PC-9 (cell line): ENCODE results near the gene IL1R2. TPM values are rescaled to one million over a fixed set of nuclear protein-coding genes. Genes with fewer than 3 reads are reported as not detected.

Experiments
- BruUV-seq: library from RNA; stranded (reverse); fragments of 400-500 nt; replicated peaks from 2 replicates; lab custom pipeline; 2021; lab: Mats Ljungman, UMichigan
- CTCF ChIA-PET: fragments of 300-600 bp; sonication (Branson Sonifier 250); formaldehyde crosslinking; loops from one replicate; lab custom pipeline; 2022; ENCODE audit warnings: antibody characterized with exemption; lab: Charles Lee
- POLR2A ChIA-PET: fragments of 300-600 bp; sonication (Branson Sonifier 250); formaldehyde crosslinking; loops from one replicate; lab custom pipeline; 2022; ENCODE audit warnings: antibody characterized with exemption; ENCODE audit not compliant: unreplicated experiment; lab: Charles Lee
- DNase-seq, 2 experiments: peaks; one replicate each; pipeline versions ENCODE4 v3.0.0 to v3.0.0-alpha.2; 2015 to 2022; ENCODE audit warnings: mixed read lengths in 1 of 2
- H2AFZ ChIP-seq: fragments of 200-600 bp; sonication (generic); 2 replicates; pipeline ENCODE4 v1.8.1; 2017; ENCODE audit warnings: antibody characterized with exemption
- H3F3A ChIP-seq: fragments of 200-600 bp; sonication (generic); 2 replicates; pipeline ENCODE4 v1.8.1; 2017; ENCODE audit warnings: antibody characterized with exemption, mild to moderate bottlenecking, low read depth; ENCODE audit not compliant: insufficient read depth
- H3K27ac ChIP-seq: fragments of 200-600 bp; sonication (generic); 2 replicates; pipeline ENCODE4 v1.6.1; 2016; ENCODE audit warnings: mixed run types
- H3K27me3 ChIP-seq: fragments of 200-600 bp; sonication (generic); 2 replicates; pipeline ENCODE4 v1.6.1; 2016; ENCODE audit warnings: low read depth, mixed run types; ENCODE audit not compliant: insufficient read depth
- H3K36me3 ChIP-seq: fragments of 200-600 bp; sonication (generic); 2 replicates; pipeline ENCODE4 v1.6.1; 2016; ENCODE audit warnings: low read depth, mixed run types
- H3K4me1 ChIP-seq: fragments of 200-600 bp; sonication (generic); replicated peaks from 2 replicates; pipeline ENCODE4 v1.6.1; 2016; ENCODE audit warnings: mixed run types; ENCODE audit not compliant: insufficient read depth
- H3K4me2 ChIP-seq: fragments of 200-600 bp; sonication (generic); 2 replicates; pipeline ENCODE4 v1.6.1; 2017; ENCODE audit warnings: mixed run types
- H3K4me3 ChIP-seq: fragments of 200-600 bp; sonication (generic); 2 replicates; pipeline ENCODE4 v1.6.1; 2016; ENCODE audit warnings: mixed run types
- H3K79me2 ChIP-seq: fragments of 200-600 bp; sonication (generic); 2 replicates; pipeline ENCODE4 v1.6.1; 2017; ENCODE audit warnings: low read depth, mixed run types
- H3K9me2 ChIP-seq: fragments of 200-600 bp; sonication (generic); 2 replicates; pipeline ENCODE4 v1.8.1; 2017; ENCODE audit warnings: mild to moderate bottlenecking; ENCODE audit not compliant: insufficient read depth
- H3K9me3 ChIP-seq: fragments of 200-600 bp; sonication (generic); 2 replicates; pipeline ENCODE4 v1.8.1; 2016; ENCODE audit warnings: low read depth; ENCODE audit not compliant: insufficient read depth
- H4K20me1 ChIP-seq: fragments of 200-600 bp; sonication (generic); 2 replicates; pipeline ENCODE4 v1.8.1; 2017; ENCODE audit not compliant: insufficient read depth
- EZH2 ChIP-seq: fragments of 200-600 bp; sonication (generic); IDR thresholded peaks from 2 replicates; pipeline ENCODE4 v1.8.0; 2017; ENCODE audit warnings: antibody characterized with exemption, low read depth
- intact Hi-C: fragments of 100-400 bp; cut with micrococcal nuclease; formaldehyde crosslinking; loops from one replicate; pipeline ENCODE4 v1.10.0; 2022; ENCODE audit not compliant: unreplicated experiment
- total RNA-seq: library from RNA; stranded (reverse); gene quantifications from 2 replicates; pipeline ENCODE4 v1.2.3, GENCODE V29; 2021
- TF ChIP-seq, protein P1 (sequence below): fragments of 200-600 bp; sonication (generic); conservative IDR thresholded peaks from 2 replicates; pipeline ENCODE4 v1.6.1; 2017; ENCODE audit warnings: mixed run types, antibody characterized with exemption, mild to moderate bottlenecking, moderate library complexity

Gene IL1R2
- total RNA-seq, 1 experiment from 2014 or later: 3.8 TPM

DNA sequence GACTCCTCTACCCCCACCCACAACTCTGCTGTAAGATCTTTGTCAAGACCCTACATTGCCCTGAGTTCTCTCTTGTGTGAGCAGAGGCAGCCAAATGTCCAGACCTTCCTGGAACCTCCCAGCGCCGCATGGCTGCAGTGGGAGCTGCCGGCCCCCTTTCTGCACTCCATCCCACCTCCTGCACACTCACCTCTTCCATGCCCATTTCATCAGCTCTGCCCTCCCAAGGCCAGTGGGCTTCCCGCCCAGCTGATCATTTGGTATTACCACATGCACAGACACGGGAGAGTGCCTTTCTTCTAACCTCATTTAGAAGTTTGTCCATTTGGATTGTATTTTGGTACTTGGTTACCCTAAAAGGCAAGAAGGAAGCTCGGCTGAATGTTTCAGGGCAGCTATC, 2.0 kb downstream of the IL1R2 start:
- Histone ChIP-seq H3K9me2 (no peaks in the 10 kb centered on the region), H3K4me3 (no peak overlapping the region), H3K79me2 (no peaks in the 10 kb centered on the region), H3K4me2 (no peak overlapping the region), H2AFZ (no peak overlapping the region), H3K27ac (no peak overlapping the region), H3K9me3 (no peaks in the 10 kb centered on the region), H3K4me1 (peaks cover 9% of the 10 kb centered on the region), H3F3A (peaks cover 5% of the 10 kb centered on the region; the same call in 1 of the 2 replicates), H4K20me1 (no peaks in the 10 kb centered on the region), H3K27me3 (no peaks in the 10 kb centered on the region), H3K36me3 (no peaks in the 10 kb centered on the region)
- DNase-seq: no peak
- ChIA-PET POLR2A (no interaction called here), CTCF (no interaction called here)
- TF ChIP-seq, protein P1, sequence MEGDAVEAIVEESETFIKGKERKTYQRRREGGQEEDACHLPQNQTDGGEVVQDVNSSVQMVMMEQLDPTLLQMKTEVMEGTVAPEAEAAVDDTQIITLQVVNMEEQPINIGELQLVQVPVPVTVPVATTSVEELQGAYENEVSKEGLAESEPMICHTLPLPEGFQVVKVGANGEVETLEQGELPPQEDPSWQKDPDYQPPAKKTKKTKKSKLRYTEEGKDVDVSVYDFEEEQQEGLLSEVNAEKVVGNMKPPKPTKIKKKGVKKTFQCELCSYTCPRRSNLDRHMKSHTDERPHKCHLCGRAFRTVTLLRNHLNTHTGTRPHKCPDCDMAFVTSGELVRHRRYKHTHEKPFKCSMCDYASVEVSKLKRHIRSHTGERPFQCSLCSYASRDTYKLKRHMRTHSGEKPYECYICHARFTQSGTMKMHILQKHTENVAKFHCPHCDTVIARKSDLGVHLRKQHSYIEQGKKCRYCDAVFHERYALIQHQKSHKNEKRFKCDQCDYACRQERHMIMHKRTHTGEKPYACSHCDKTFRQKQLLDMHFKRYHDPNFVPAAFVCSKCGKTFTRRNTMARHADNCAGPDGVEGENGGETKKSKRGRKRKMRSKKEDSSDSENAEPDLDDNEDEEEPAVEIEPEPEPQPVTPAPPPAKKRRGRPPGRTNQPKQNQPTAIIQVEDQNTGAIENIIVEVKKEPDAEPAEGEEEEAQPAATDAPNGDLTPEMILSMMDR: no peak
- no peak for TF ChIP-seq EZH2
- intact Hi-C loops: no loop called here
- BruUV-seq: no TSS peak

DNA sequence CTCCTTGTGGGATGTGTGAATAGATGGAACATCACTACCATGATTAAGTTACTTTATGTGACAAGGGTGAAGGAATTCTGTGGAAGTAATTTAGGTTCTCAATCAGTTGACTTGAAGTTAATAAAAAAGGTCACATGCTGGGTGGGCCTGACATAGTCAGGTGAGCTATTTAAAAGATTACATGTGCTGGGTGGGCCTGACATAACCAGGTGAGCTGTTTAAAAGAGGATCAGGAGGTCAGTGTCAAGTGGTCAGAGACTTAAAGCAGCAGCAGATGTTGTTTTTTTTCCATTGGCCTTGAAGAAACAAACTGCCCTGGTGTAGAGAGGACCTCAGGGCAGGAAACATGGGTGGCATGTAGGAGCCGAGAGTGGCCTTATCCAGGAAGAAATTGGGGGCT, 3.3 kb downstream of the IL1R2 start:
- CTCF ChIA-PET: no interaction called here
- H3F3A ChIP-seq: peaks cover 14% of the 10 kb centered on the region; the same call in 1 of the 2 replicates
- intact Hi-C loops: loop anchor here (5.0 kb wide), 1 partner anchor 113 kb away; no protein-coding TSS in a partner anchor

DNA sequence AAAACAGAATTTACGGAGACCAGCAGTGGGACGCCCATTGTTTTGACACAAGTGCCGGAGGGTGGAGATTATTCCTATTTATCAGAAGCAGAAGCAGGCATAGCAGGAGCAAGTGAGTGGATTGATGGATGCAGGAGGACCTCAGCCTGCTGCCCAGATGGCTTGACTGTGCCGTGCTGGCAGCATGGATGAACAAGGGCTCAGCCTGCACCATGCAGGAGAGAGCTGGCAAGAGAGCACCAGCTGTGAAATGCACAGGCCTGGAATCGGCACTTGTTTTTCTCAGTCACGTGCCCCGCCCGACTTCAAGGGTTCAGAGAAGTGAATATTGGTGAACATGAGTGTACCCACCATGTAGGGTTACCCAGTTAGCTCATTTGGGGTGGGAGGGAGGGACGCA, 4.0 kb downstream of the IL1R2 start:
- intact Hi-C loops: loop anchor here (5.0 kb wide), 1 partner anchor 114 kb away; no protein-coding TSS in a partner anchor
- Histone ChIP-seq H2AFZ (no peak overlapping the region), H3K9me2 (no peaks in the 10 kb centered on the region), H3K4me2 (no peak overlapping the region), H3K36me3 (no peaks in the 10 kb centered on the region; the same call in 1 of the 2 replicates), H4K20me1 (no peaks in the 10 kb centered on the region), H3K4me3 (no peak overlapping the region), H3K9me3 (no peaks in the 10 kb centered on the region), H3K27me3 (no peaks in the 10 kb centered on the region), H3F3A (peaks cover 14% of the 10 kb centered on the region; the same call in 1 of the 2 replicates), H3K4me1 (peaks cover 29% of the 10 kb centered on the region), H3K27ac (no peak overlapping the region), H3K79me2 (no peaks in the 10 kb centered on the region)
- ChIA-PET CTCF (no interaction called here), POLR2A (interaction anchor here (0.6 kb wide), 1 partner anchor 1172 kb away, joined by 4 read pairs; no protein-coding TSS in a partner anchor)
- TF ChIP-seq, protein P1: no peak
- no peak for TF ChIP-seq EZH2
- BruUV-seq: no TSS peak
- DNase-seq: no peak

More for the DNA sequence above, 3.3 kb downstream of the IL1R2 start:
- H3K9me3 ChIP-seq: no peaks in the 10 kb centered on the region
- H4K20me1 ChIP-seq: no peaks in the 10 kb centered on the region
- no peaks in the 10 kb centered on the region for H3K27me3 ChIP-seq
- BruUV-seq: no TSS peak
- H3K4me3 ChIP-seq: no peak overlapping the region
- no peaks in the 10 kb centered on the region for H3K79me2 ChIP-seq
- no peaks in the 10 kb centered on the region for H3K9me2 ChIP-seq
- H3K4me1 ChIP-seq: peaks cover 21% of the 10 kb centered on the region
- POLR2A ChIA-PET: no interaction called here
- H2AFZ ChIP-seq: no peak overlapping the region
- TF ChIP-seq, protein P1: no peak
- TF ChIP-seq EZH2: no peak
- no peak overlapping the region for H3K27ac ChIP-seq
- H3K36me3 ChIP-seq: no peaks in the 10 kb centered on the region; the same call in 1 of the 2 replicates
- H3K4me2 ChIP-seq: no peak overlapping the region
- no peak for DNase-seq
